UCSD-AML1 (cell line): ENCODE measurements around the gene ERRFI1.

Source experiments
- DNase-seq: peaks from one replicate; lab custom pipeline; 2025; ENCODE audit not compliant: unreplicated experiment; lab: John Stamatoyannopoulos, UW

ERRFI1 gene

GRCh38 chr1:8004113-8004802 is 21.9 kb downstream of the ERRFI1 start:
- no peak for DNase-seq

DNA sequence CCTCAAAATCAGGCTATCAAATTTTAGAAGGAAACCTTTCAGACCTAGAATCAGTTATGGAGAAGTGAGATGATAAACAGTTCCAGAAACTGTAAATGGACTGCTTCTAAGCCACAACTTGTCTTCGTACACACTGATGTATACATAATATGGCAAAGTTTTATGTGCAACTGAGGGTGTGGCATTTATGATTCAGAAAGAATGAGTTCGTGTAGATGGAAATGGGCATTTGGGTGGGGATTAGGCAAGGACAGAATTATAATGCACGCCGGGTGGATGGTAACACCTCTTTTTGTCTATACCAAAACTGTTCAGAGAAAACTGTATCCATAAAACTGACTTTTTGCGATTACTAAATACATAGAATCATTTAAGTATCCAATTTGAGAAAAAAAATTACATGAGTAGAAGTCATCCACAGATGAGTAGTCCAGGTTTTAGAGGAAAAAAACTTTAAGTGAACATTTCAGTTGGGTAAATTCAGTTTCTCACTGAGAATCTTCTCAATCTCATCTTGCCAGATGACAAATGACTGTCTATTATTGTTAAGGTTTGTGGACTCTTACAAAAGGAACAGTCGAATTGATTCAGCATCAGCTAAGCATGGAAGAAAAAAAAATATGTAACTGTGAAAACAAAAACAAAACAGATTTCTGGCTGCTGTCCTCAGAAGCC is 22.5 kb downstream of the ERRFI1 start:
- DNase-seq, result no peak

DNA sequence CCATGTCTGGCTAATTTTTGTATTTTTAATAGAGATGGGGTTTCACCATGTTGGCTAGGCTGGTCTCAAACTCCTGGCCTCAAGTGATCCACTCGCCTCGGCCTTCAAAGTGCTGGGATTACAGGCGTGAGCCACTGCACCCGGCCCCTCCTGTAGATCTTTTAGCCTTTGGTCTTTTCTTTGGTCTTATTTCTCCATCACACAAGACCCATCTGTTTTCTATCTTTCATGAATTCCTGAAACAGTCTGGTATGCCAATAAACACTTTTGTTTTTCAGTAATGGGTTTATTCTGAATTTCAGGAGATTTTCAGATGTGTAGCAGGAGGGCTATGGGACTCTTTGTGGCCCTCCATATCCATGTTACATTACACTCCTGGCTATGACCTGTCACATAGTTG is 23.2 kb downstream of the ERRFI1 start:
- no peak for DNase-seq

GRCh38 chr1:8002329-8002910 is 23.7 kb downstream of the ERRFI1 start:
- DNase-seq, result no peak

DNA sequence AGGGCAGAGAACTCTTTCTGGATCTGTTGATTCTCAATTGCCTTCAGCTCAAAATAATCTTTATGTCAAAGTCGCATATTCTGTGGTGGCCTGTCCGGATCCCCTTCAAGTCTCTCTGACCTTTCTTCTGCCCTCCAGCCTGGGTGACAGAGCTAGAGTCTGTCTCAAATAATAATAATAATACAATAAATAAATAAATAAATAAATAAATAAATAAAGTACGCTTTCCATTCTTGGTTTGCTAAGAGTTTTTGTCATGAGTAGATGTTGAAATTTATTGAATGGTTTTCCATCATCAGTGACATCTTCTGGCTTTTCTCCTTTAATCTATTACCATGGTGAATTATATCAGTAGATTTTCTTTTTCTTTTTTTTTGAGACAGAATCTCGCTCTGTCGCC is 30.7 kb downstream of the ERRFI1 start:
- DNase-seq, result no peak

- DNase-seq, result no peak
Observed at GRCh38 chr1:7994827-7995226, 31.3 kb downstream of the ERRFI1 start.

GRCh38 chr1:7993593-7994479 is 32.3 kb downstream of the ERRFI1 start:
- no peak for DNase-seq

DNA sequence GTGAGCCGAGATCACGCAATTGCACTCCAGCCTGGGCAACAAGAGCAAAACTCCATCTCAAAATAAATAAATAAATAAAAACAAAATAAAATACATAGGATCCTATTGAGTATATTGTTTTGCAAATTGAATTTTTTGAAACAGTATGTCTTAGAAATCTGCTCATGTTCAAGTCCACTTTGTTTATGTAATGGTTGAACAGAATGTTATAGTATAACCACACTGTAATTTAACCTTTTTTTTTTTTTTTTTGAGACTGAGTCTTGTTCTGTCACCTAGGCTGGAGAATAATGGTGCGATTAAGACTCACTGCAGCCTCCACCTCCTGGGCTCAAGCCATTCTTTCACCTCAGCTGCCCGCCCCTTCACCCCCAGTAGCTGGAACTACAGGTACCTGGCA is 33.2 kb downstream of the ERRFI1 start:
- DNase-seq, result no peak

DNA sequence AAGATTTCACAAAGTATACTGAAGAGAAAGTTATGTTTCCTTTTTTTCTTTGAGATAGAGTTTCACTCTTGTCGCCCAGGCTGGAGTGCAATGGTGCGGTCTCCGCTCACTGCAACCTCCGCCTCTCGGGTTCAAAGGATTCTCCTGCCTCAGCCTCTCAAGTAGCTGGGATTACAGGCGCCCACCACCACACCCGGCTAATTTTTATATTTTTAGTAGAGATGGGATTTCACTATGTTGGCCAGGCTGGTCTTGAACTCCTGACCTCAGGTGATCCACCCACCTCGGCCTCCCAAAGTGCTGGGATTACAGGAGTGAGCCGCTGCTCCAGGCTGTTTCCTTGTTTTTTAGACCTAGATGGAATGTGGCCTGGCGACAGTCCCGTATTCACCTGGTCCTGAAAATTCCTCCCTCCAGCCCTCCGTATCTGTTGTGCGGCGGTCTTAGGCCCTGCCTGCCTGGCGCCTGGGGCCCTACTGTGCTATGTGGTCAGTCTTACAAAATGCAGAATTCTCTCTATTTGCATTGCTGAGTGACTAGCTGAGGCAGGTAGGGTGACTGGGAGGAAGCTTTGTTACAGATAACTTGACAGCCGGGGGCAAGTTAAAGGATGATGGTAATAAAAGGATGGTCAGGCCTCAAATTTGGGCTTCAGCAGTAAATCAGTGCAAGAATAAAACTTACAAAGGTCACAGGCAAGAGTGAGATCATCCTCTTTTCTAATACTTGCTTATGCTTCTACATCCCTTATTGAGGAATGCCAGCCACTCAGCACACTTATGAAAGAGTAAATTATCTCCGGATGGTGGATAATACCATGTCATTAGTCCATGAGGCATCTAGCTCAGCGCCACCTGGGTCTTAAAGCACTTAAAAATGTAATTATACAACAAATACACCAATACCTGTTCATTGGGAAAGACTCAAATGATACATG is 34.3 kb downstream of the ERRFI1 start:
- DNase-seq, result no peak

- no peak for DNase-seq
Observed at GRCh38 chr1:7989762-7990428, 36.2 kb downstream of the ERRFI1 start.

DNA sequence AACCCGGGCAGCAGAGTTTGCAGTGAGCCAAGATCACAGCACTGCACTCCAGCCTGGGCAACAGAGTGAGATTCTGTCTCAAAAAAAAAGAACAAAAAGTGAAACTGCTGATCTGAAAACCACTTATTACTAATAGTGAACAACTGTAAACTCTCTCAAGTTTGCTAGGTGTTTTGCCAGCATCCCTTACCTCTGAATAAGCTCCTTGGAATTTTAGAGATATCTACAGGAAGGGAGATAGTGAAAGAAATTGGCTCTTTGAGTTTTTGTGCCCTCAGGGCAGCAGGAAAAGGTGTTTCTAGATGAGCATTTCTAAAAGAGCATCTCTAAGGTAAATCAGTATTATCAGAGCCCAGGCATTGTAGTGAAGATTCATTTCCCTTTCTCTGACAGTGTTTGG is 37.5 kb downstream of the ERRFI1 start:
- DNase-seq, result no peak

DNA sequence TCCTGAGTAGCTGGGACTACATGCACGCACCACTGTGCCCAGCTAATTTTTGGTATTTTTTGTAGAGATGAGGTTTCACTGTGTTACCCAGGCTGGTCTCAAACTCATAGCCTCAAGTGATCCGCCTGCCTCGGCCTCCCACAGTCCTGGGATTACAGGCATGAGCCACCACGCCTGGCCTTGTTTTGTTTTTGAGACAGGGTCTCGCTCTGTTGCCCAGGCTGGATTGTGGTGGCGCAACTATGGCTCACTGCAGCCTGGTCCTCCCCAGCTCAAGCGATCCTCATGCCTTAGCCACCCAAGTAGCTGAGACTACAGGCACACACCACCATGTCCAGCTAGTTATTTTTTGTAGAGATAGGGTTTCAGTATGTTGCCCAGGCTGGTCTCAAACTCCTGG is 38.6 kb downstream of the ERRFI1 start:
- no peak for DNase-seq

- no peak for DNase-seq
Observed at GRCh38 chr1:7985851-7986612, 40.1 kb downstream of the ERRFI1 start.

- DNase-seq, result no peak
Observed at GRCh38 chr1:7984811-7985210, 41.3 kb downstream of the ERRFI1 start.

- no peak for DNase-seq
Observed at GRCh38 chr1:7983086-7983778, 42.9 kb downstream of the ERRFI1 start.

- no peak for DNase-seq
Observed at GRCh38 chr1:7980984-7981383, 45.1 kb downstream of the ERRFI1 start.

DNA sequence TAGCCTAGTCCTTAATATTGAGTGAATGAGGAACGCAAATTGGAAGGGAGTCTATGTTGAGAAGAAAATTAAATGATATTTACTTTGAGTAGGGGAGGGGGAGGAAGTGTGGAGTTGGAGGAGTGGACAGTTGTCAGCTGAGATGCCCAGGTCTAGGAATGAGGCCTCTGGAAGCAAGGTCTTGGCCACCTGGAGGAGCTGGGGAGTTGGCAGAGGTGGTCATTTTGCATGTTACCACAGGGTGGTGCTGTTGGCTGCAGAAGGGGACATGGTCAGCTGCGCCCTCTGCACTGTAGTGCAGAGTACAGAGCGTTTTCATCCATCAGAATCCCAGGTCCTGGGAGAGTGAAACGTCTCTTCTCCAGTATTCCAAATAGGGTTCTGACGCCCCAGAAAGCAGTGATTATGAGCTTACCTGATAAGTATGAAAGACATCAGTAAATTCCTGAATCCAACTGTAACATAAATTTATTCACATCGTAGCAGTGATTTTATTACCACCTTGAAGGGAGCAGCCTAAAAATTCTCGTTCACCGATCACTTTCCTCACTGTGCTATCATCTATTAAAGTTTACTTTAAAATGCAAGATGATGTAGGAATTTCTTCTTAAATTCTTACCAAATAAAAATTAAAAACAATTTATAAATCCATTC is 50.8 kb downstream of the ERRFI1 start:
- DNase-seq, result peak; percentile 47

GRCh38 chr1:7973086-7973485 is 53.0 kb downstream of the ERRFI1 start:
- no peak for DNase-seq
